A549 (cell line): ENCODE data around the gene ABTB1.

ENCODE experiments used
- BHLHE40 ChIP-seq: IDR thresholded peaks from 2 replicates; pipeline ENCODE4 v1.6.1; 2012; ENCODE audit warnings: low read depth, low read length, inconsistent platforms
- CHD2 ChIP-seq: fragments of 150-350 bp; IDR thresholded peaks from 2 replicates; pipeline ENCODE4 v1.6.1; 2014; ENCODE audit warnings: low read length; ENCODE audit not compliant: partially characterized antibody
- CTCF ChIP-seq: fragments of >200 bp; sonication (Bioruptor Twin); formaldehyde crosslinking; IDR thresholded peaks from 3 replicates; pipeline ENCODE4 v1.5.1; 2016
- EP300 ChIP-seq, 2 experiments: fragments of >200 bp; sonication (Bioruptor Twin); formaldehyde crosslinking; IDR thresholded peaks; 2 replicates in 1 of 2; 3 replicates in 1 of 2; pipeline ENCODE4 v1.6.1; 2016 to 2017
- FOXS1 ChIP-seq: fragments of 250-450 bp; sonication (Bioruptor Pico); IDR thresholded peaks from 2 replicates; pipeline ENCODE4 v1.5.0; 2020; ENCODE audit warnings: mild to moderate bottlenecking, moderate library complexity
- POLR2A ChIP-seq: IDR thresholded peaks from 2 replicates; pipeline ENCODE4 v1.6.1; 2012; ENCODE audit warnings: mild to moderate bottlenecking, low read length
- USF2 ChIP-seq: fragments of 450-650 bp; IDR thresholded peaks from 2 replicates; pipeline ENCODE4 v1.6.1; 2014; ENCODE audit warnings: antibody characterized with exemption
- TF ChIP-seq, protein P1 (sequence below): fragments of >200 bp; sonication (Bioruptor Twin); formaldehyde crosslinking; IDR thresholded peaks from 3 replicates; pipeline ENCODE4 v1.6.1; 2016

DNA sequence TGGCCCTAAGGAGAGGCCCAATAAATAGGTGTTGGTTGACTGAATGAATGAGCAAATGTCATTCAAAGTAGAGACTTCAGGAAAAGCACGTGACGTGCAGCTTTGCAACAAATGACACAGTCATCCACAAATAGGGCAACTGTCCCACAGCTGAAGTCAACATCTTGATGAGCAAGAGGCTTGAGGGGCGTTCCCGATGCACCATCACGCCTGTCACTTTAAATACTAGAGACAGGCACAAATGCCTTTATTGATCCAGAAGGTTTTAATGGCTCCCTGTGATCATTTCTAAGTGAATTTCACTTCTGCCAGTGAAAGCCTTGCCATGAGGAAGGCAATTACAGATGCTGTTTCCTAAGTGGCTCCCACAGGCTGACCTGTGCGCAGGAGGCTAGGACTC is 43.6 kb downstream of the ABTB1 start:
- TF ChIP-seq CTCF: no peak
- TF ChIP-seq CHD2: no peak
- TF ChIP-seq BHLHE40: no peak
- TF ChIP-seq POLR2A: no peak
- TF ChIP-seq FOXS1 (CRISPR knock-in tag): no peak
- TF ChIP-seq, protein P1, sequence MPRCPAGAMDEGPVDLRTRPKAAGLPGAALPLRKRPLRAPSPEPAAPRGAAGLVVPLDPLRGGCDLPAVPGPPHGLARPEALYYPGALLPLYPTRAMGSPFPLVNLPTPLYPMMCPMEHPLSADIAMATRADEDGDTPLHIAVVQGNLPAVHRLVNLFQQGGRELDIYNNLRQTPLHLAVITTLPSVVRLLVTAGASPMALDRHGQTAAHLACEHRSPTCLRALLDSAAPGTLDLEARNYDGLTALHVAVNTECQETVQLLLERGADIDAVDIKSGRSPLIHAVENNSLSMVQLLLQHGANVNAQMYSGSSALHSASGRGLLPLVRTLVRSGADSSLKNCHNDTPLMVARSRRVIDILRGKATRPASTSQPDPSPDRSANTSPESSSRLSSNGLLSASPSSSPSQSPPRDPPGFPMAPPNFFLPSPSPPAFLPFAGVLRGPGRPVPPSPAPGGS: no peak
- TF ChIP-seq EP300 (IDR thresholded peaks at IDR 0.05): no peak
- TF ChIP-seq USF2: no peak
